Hindlimb muscle (tissue), 1 donor: Measurements from ENCODE around the gene KCNH2. TPM values are rescaled to one million over a fixed set of nuclear protein-coding genes. Genes with fewer than 3 reads are reported as not detected.

Experiments used
- DNase-seq: peaks from one replicate; pipeline ENCODE4 v3.0.0-alpha.2; 2013
- polyA plus RNA-seq: library from polyadenylated mRNA; unstranded; fragments of 120-200 nt; gene quantifications from one replicate; pipeline ENCODE4 v1.2.1, GENCODE V29; 2013; ENCODE audit not compliant: insufficient read length

Gene KCNH2
- polyA plus RNA-seq, 1 donor = 29.3 TPM

- no peak for DNase-seq
Observed at GRCh38 chr7:150993511-150993910, 15.4 kb upstream of the KCNH2 start.

GRCh38 chr7:150992833-150993302 lies 14.7 kb upstream of the KCNH2 start:
- no peak for DNase-seq

GRCh38 chr7:150992051-150992640 lies 14.0 kb upstream of the KCNH2 start:
- no peak for DNase-seq

- DNase-seq = no peak
Observed at GRCh38 chr7:150990416-150991186, 12.5 kb upstream of the KCNH2 start, which contains the start of gene NOS3. Gene NOS3 (plus strand): TSS chr7:150991017. CDS start chr7:150993804, 2,787 bp downstream.

GRCh38 chr7:150989456-150989855 lies 11.3 kb upstream of the KCNH2 start:
- no peak for DNase-seq

GRCh38 chr7:150988230-150989226 lies 10.4 kb upstream of the KCNH2 start:
- peak; percentile 65 for DNase-seq

GRCh38 chr7:150986556-150986955 lies 8.4 kb upstream of the KCNH2 start:
- no peak for DNase-seq

GRCh38 chr7:150986099-150986512 lies 8.0 kb upstream of the KCNH2 start:
- DNase-seq = no peak

GRCh38 chr7:150983893-150984368 lies 5.8 kb upstream of the KCNH2 start:
- no peak for DNase-seq

GRCh38 chr7:150982351-150982750 lies 4.2 kb upstream of the KCNH2 start:
- DNase-seq = no peak

- DNase-seq = no peak
Observed at GRCh38 chr7:150981644-150982043, 3.5 kb upstream of the KCNH2 start.

GRCh38 chr7:150980663-150981062 lies 2.5 kb upstream of the KCNH2 start:
- no peak for DNase-seq

- peak; percentile 31 for DNase-seq
Observed at GRCh38 chr7:150979713-150980390, 1.7 kb upstream of the KCNH2 start.

- no peak for DNase-seq
Observed at GRCh38 chr7:150977382-150978125, 567 bp downstream of the KCNH2 start.

- no peak for DNase-seq
Observed at GRCh38 chr7:150976529-150977381, 1.4 kb downstream of the KCNH2 start.

GRCh38 chr7:150975536-150976319 lies 2.4 kb downstream of the KCNH2 start:
- no peak for DNase-seq

GRCh38 chr7:150974468-150975391 lies 3.4 kb downstream of the KCNH2 start:
- DNase-seq = no peak
